Liver (tissue), 9 donors: ENCODE data around the gene CROCC2. TPM values are rescaled to one million over a fixed set of nuclear protein-coding genes. Genes with fewer than 3 reads are reported as not detected.

Experiments
- DNase-seq: peaks from one replicate; pipeline ENCODE4 v3.0.0-alpha.2; 2017; ENCODE audit warnings: low spot score
- H3K27ac ChIP-seq, 2 donors: one replicate each; pipeline ENCODE4 v1.7.0; 2013; ENCODE audit warnings: inconsistent platforms in 2 of 2, low read length in 2 of 2, control low read depth in 1 of 2, low read depth in 1 of 2, mild to moderate bottlenecking in 1 of 2
- H3K27me3 ChIP-seq, 4 donors: one replicate each; pipeline versions ENCODE4 v1.6.1 to v1.7.0; 2013; ENCODE audit warnings: low read length in 3 of 4, inconsistent platforms in 1 of 4, mild to moderate bottlenecking in 1 of 4, moderate library complexity in 1 of 4; ENCODE audit not compliant: control insufficient read depth in 4 of 4, insufficient read depth in 4 of 4
- H3K36me3 ChIP-seq, 4 donors: one replicate each; pipeline versions ENCODE4 v1.6.1 to v1.7.0; 2013; ENCODE audit warnings: low read length in 3 of 4, mild to moderate bottlenecking in 3 of 4, low read depth in 1 of 4, moderate library complexity in 1 of 4; ENCODE audit not compliant: control insufficient read depth in 4 of 4, insufficient read depth in 3 of 4
- H3K4me1 ChIP-seq, 4 donors: one replicate each; pipeline versions ENCODE4 v1.6.1 to v1.7.0; 2013; ENCODE audit warnings: low read length in 3 of 4, mild to moderate bottlenecking in 3 of 4, moderate library complexity in 1 of 4; ENCODE audit not compliant: control insufficient read depth in 4 of 4, insufficient read depth in 4 of 4
- H3K4me3 ChIP-seq, 3 donors: one replicate each; pipeline versions ENCODE4 v1.6.1 to v1.7.0; 2013; ENCODE audit warnings: low read length in 3 of 3, control low read depth in 1 of 3, low read depth in 1 of 3, mild to moderate bottlenecking in 1 of 3
- H3K9ac ChIP-seq, 2 donors: one replicate each; pipeline ENCODE4 v1.7.0; 2013; ENCODE audit warnings: low read length in 2 of 2, mild to moderate bottlenecking in 2 of 2, moderate library complexity in 2 of 2, control low read depth in 1 of 2, low read depth in 1 of 2
- H3K9me3 ChIP-seq, 4 donors: one replicate each; pipeline versions ENCODE4 v1.6.1 to v1.7.0; 2013; ENCODE audit warnings: low read length in 3 of 4; ENCODE audit not compliant: control insufficient read depth in 4 of 4
- EGR1 ChIP-seq, 2 donors: IDR thresholded peaks; 2 replicates each; pipeline ENCODE4 v1.6.1; 2016 to 2018; ENCODE audit warnings: antibody characterized with exemption in 2 of 2, low read depth in 2 of 2
- FOXA1 ChIP-seq: IDR thresholded peaks from 2 replicates; pipeline ENCODE4 v1.6.1; 2016; ENCODE audit warnings: antibody characterized with exemption
- GABPA ChIP-seq, 2 donors: IDR thresholded peaks in 1 of 2; conservative IDR thresholded peaks in 1 of 2; 2 replicates each; pipeline ENCODE4 v1.6.1; 2016; ENCODE audit warnings: antibody characterized with exemption in 2 of 2, mild to moderate bottlenecking in 1 of 2, moderate library complexity in 1 of 2
- HNF4A ChIP-seq, 2 donors: conservative IDR thresholded peaks; 2 replicates each; pipeline ENCODE4 v1.6.1; 2016; ENCODE audit warnings: antibody characterized with exemption in 2 of 2, mild to moderate bottlenecking in 2 of 2
- JUND ChIP-seq, 2 donors: IDR thresholded peaks; 2 replicates each; pipeline ENCODE4 v1.6.1; 2016; ENCODE audit warnings: antibody characterized with exemption in 2 of 2
- RAD21 ChIP-seq, 2 donors: IDR thresholded peaks; 2 replicates each; pipeline ENCODE4 v1.6.1; 2016; ENCODE audit warnings: antibody characterized with exemption in 2 of 2, mild to moderate bottlenecking in 2 of 2
- RXRA ChIP-seq, 2 donors: IDR thresholded peaks; 2 replicates each; pipeline ENCODE4 v1.6.1; 2017 to 2018; ENCODE audit warnings: antibody characterized with exemption in 2 of 2, mild to moderate bottlenecking in 1 of 2
- SP1 ChIP-seq: IDR thresholded peaks from 2 replicates; pipeline ENCODE4 v1.6.1; 2018; ENCODE audit warnings: antibody characterized with exemption, mild to moderate bottlenecking
- TAF1 ChIP-seq: conservative IDR thresholded peaks from 2 replicates; pipeline ENCODE4 v1.6.1; 2016; ENCODE audit warnings: antibody characterized with exemption, mild to moderate bottlenecking
- YY1 ChIP-seq: IDR thresholded peaks from 2 replicates; pipeline ENCODE4 v1.6.1; 2016; ENCODE audit warnings: antibody characterized with exemption, mild to moderate bottlenecking
- WGBS: extraction: QIAGEN DNeasy Blood & Tissue Kit; methylation state at CpG from one replicate; pipeline ENCODE4 v1.1.7; 2013; 5-methylcytosine and 5-hydroxymethylcytosine counted together
- polyA plus RNA-seq, 2 donors: library from polyadenylated mRNA; stranded (reverse) in 1 of 2; unstranded in 1 of 2; fragments of 200-250 nt in 1 of 2; fragments of >200 nt in 1 of 2; fragmentation: Nextera tagmentation in 1 of 2; extraction: Ambion mirVana in 1 of 2; gene quantifications; one replicate each; pipeline versions ENCODE4 v1.2.1 to v1.2.3, GENCODE V29; 2013 to 2015
- total RNA-seq, 2 donors: library from RNA; depleted of rRNA; stranded (reverse); fragments of >200 nt; gene quantifications; one replicate each; pipeline ENCODE4 v1.2.3, GENCODE V29; 2014
- TF ChIP-seq, protein P1 (sequence below): IDR thresholded peaks from 2 replicates; pipeline ENCODE4 v1.6.1; 2016; ENCODE audit warnings: antibody characterized with exemption, mild to moderate bottlenecking
- TF ChIP-seq, protein P2 (sequence below): IDR thresholded peaks from 2 replicates; pipeline ENCODE4 v1.6.1; 2016; ENCODE audit warnings: antibody characterized with exemption
- TF ChIP-seq, protein P3 (sequence below): IDR thresholded peaks from 2 replicates; pipeline ENCODE4 v1.6.1; 2016; ENCODE audit warnings: antibody characterized with exemption
- TF ChIP-seq, protein P4 (sequence below): IDR thresholded peaks from 2 replicates; pipeline ENCODE4 v1.6.1; 2016; ENCODE audit warnings: antibody characterized with exemption
- donor health status: healthy.
- donor health status: healthy.
- donor health status: healthy.
- donor health status: healthy.
- donor health status: healthy.

Gene CROCC2
- total and polyA plus RNA-seq, 4 donors, result under 0.01 to 0.13 (median 0.05) TPM

DNA sequence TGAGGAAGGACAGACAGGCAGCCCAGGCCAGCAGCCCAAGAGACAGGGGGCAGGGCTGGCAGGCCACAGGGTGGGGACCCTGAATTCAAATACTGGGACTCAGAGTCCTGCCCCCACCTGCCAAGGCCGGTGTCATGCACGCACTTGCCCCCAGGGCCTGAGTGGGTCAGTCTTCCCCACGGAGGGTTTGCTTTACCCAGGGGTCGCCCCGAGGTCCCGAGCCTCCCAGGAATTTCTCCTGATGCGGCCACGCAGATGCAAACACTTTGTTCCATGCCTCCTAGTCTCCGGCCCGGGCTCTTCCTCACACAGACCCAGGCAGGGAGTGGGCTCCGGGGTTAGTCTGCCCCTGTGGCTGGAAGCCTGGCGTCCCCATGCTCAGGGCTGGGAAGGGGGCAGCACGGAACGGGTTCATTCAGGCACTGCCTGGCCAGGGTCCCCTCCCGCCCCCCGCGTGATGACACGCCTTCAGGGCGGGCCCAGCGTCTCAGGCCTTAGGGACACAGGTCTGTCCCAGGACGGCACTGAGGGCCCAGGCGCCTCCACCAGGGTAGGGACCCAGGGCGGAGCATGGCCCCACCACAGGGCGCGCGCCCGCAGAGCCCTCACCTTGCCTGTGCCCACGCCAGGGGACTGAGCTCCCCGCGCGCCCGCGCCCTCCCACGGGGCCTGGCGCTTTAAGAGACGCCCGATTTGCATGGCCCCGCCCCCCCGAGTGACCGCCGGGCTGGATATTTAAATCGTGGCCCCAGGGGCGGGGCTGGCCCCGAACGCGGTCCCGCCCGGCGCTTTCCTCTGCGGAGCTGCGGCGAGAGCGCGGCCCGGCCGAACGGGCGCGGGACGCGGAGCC lies 91.9 kb downstream of the CROCC2 start, which contains the start of gene SNED1:
Gene SNED1 (plus strand): TSS at position 763 of the 850 bp plus-strand sequence. CDS start 220 bp downstream, outside the sequence.
- peak within 1 kb of the TSS; percentile 82 to 86 for H3K27ac ChIP-seq
- H3K36me3 ChIP-seq, result no peaks in the 10 kb centered on the region
- peak; percentile 27 for TF ChIP-seq SP1
- peak in 1 of 2 donors; percentile 20 for TF ChIP-seq RXRA (IDR thresholded peaks at IDR 0.05)
- no peak for TF ChIP-seq YY1
- peak in 1 of 2 donors; percentile 32 for TF ChIP-seq RAD21 (IDR thresholded peaks at IDR 0.05)
- TF ChIP-seq TAF1, result no peak
- peak within 1 kb of the TSS; percentile 5 to 51 for H3K9ac ChIP-seq
- WGBS, result 3% methylated on average over 61 of the region's 61 CpGs
- no peaks in the 10 kb centered on the region for H3K27me3 ChIP-seq
- peak; percentile 76 for DNase-seq
- H3K4me1 ChIP-seq, result peaks cover 18 to 68% (median 48%) of the 10 kb centered on the region in 4 donors
- no peaks in the 10 kb centered on the region for H3K9me3 ChIP-seq
- peak within 1 kb of the TSS; percentile 43 to 77 (median 67) for H3K4me3 ChIP-seq

DNA sequence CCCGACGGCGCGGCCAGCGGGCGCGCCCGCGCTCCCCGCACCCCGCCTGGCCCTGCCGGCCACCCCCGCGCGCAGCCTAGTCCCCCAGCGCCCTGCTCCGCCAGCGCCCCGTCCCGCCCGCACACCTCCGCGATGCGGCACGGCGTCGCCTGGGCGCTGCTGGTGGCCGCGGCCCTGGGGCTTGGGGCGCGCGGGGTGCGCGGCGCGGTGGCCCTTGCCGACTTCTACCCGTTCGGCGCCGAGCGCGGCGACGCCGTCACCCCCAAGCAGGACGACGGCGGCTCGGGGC lies 92.5 kb downstream of the CROCC2 start:
- Histone ChIP-seq H3K4me3 (peak overlapping the region in 2 of 3 donors; percentile 44 to 77), H3K27ac (peak overlapping the region; percentile 46 to 54), H3K9ac (no peak overlapping the region), H3K4me1 (peaks cover 18 to 68% (median 48%) of the 10 kb centered on the region in 4 donors), H3K9me3 (peaks cover under 1 to 3% (median 2%) of the 10 kb centered on the region in 4 donors), H3K27me3 (no peaks in the 10 kb centered on the region), H3K36me3 (peaks cover 0 to 4% (median 1%) of the 10 kb centered on the region in 4 donors)
- no peak for TF ChIP-seq EGR1 (IDR thresholded peaks at IDR 0.05; ENCODE audit: low read depth in 2 of 2)
- TF ChIP-seq YY1, result no peak
- TF ChIP-seq, protein P1, sequence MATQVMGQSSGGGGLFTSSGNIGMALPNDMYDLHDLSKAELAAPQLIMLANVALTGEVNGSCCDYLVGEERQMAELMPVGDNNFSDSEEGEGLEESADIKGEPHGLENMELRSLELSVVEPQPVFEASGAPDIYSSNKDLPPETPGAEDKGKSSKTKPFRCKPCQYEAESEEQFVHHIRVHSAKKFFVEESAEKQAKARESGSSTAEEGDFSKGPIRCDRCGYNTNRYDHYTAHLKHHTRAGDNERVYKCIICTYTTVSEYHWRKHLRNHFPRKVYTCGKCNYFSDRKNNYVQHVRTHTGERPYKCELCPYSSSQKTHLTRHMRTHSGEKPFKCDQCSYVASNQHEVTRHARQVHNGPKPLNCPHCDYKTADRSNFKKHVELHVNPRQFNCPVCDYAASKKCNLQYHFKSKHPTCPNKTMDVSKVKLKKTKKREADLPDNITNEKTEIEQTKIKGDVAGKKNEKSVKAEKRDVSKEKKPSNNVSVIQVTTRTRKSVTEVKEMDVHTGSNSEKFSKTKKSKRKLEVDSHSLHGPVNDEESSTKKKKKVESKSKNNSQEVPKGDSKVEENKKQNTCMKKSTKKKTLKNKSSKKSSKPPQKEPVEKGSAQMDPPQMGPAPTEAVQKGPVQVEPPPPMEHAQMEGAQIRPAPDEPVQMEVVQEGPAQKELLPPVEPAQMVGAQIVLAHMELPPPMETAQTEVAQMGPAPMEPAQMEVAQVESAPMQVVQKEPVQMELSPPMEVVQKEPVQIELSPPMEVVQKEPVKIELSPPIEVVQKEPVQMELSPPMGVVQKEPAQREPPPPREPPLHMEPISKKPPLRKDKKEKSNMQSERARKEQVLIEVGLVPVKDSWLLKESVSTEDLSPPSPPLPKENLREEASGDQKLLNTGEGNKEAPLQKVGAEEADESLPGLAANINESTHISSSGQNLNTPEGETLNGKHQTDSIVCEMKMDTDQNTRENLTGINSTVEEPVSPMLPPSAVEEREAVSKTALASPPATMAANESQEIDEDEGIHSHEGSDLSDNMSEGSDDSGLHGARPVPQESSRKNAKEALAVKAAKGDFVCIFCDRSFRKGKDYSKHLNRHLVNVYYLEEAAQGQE, result no peak
- 1% methylated on average over 51 of the region's 51 CpGs for WGBS
- DNase-seq, result no peak

DNA sequence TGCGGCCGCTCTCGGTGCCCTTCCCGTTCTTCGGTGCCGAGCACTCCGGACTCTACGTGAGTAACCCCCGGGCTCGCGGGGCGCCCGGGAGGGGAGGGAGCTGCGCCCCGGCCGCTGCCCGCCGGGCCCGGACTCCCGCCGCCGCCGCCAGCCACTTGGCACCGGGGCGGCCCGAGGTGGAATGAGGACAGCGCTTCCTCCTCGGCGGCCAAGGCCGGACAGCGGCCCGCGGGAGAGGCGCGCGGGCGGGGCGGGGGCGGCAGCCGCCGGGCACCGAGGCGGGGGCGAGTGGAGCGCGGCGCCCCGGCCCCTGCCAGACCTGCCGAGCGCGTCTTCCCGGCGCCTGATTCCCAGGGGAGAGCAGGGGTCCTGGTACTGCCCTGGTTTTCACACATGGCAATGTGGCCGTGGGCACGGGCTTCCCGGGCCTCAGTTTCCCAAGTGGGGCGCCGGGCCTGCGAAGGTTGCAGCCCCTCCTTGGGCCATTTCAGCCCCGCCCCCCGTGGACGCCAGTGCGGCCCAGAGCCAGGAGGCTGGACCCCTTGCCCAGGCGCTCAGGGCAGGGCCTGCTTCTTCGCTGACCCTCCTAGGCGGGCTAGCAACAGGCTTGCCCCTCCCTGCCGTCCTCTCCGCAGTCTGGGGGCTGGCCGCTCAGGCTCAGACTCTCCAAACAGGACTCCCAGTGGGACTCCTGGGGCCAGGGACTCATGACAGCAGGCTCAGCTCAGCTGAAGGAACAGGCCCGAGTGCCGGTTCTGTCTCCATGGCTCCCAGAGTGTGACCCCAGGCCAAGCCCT lies 93.1 kb downstream of the CROCC2 start:
- peak; percentile 33 for DNase-seq
- TF ChIP-seq RAD21 (IDR thresholded peaks at IDR 0.05) (no peak), GABPA (IDR thresholded peaks at IDR 0.05 in 1 of 2, conservative IDR thresholded peaks at IDR 0.05 in 1 of 2) (no peak), HNF4A (conservative IDR thresholded peaks at IDR 0.05) (no peak), JUND (IDR thresholded peaks at IDR 0.05) (no peak), RXRA (IDR thresholded peaks at IDR 0.05) (no peak), FOXA1 (no peak), EGR1 (IDR thresholded peaks at IDR 0.05; ENCODE audit: low read depth in 2 of 2) (no peak), TAF1 (no peak), SP1 (no peak)
- TF ChIP-seq, protein P2, sequence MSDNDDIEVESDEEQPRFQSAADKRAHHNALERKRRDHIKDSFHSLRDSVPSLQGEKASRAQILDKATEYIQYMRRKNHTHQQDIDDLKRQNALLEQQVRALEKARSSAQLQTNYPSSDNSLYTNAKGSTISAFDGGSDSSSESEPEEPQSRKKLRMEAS, result no peak
- TF ChIP-seq, protein P3, sequence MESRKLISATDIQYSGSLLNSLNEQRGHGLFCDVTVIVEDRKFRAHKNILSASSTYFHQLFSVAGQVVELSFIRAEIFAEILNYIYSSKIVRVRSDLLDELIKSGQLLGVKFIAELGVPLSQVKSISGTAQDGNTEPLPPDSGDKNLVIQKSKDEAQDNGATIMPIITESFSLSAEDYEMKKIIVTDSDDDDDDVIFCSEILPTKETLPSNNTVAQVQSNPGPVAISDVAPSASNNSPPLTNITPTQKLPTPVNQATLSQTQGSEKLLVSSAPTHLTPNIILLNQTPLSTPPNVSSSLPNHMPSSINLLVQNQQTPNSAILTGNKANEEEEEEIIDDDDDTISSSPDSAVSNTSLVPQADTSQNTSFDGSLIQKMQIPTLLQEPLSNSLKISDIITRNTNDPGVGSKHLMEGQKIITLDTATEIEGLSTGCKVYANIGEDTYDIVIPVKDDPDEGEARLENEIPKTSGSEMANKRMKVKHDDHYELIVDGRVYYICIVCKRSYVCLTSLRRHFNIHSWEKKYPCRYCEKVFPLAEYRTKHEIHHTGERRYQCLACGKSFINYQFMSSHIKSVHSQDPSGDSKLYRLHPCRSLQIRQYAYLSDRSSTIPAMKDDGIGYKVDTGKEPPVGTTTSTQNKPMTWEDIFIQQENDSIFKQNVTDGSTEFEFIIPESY, result no peak
- TF ChIP-seq, protein P4, sequence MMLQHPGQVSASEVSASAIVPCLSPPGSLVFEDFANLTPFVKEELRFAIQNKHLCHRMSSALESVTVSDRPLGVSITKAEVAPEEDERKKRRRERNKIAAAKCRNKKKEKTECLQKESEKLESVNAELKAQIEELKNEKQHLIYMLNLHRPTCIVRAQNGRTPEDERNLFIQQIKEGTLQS, result no peak
- TF ChIP-seq, protein P1, result no peak

More for the DNA sequence above, 93.1 kb downstream of the CROCC2 start:
- no peaks in the 10 kb centered on the region for H3K27me3 ChIP-seq
- H3K4me1 ChIP-seq, result peaks cover 18 to 67% (median 48%) of the 10 kb centered on the region in 4 donors
- H3K4me3 ChIP-seq, result peak overlapping the region; percentile 25 to 77 (median 67)
- 8% methylated on average over 71 of the region's 71 CpGs for WGBS
- H3K9ac ChIP-seq, result peak overlapping the region in 1 of 2 donors; percentile 17
- peaks cover 5 to 8% (median 7%) of the 10 kb centered on the region in 4 donors for H3K9me3 ChIP-seq
- H3K36me3 ChIP-seq, result peaks cover 0 to 9% (median 3%) of the 10 kb centered on the region in 4 donors
- peak overlapping the region; percentile 54 to 55 for H3K27ac ChIP-seq
